ENCODE results near the gene MET. TPM values are rescaled to one million over a fixed set of nuclear protein-coding genes. Genes with fewer than 3 reads are reported as not detected.
"Not testable (repeated sequence)": the region's sequence is repeated elsewhere in the genome, so short reads cannot be mapped to it uniquely, and the experiment has no call there.

The MET gene
- total and polyA plus RNA-seq, 7 experiments from 2014 or later: 0.19 to 1.0 (median 0.73) TPM; not detected in 4

GRCh38 chr7:116812860-116813259 is 140.9 kb downstream of the MET start:
- no peak for ATAC-seq
- Histone ChIP-seq H3K9me3 (ENCODE audit: control insufficient read depth in 2 of 3, low read length in 3 of 3) (no peaks in the 10 kb centered on the region), H3K4me3 (ENCODE audit: low read length) (no peak overlapping the region), H3K36me3 (ENCODE audit: control insufficient read depth in 2 of 3, insufficient read depth in 3 of 3, low read length in 3 of 3) (no peaks in the 10 kb centered on the region), H3K27me3 (ENCODE audit: control insufficient read depth in 2 of 2, insufficient read depth in 2 of 2, low read length in 2 of 2) (no peaks in the 10 kb centered on the region), H3K27ac (ENCODE audit: low read depth, low read length) (no peak overlapping the region), H3K4me1 (ENCODE audit: control insufficient read depth in 2 of 2, insufficient read depth in 2 of 2, low read length in 2 of 2) (no peaks in the 10 kb centered on the region)
- ChIA-PET CTCF (interaction anchor here (0.6 kb wide), 1 partner anchor 226 kb away, joined by 3 read pairs; no protein-coding TSS in a partner anchor), POLR2A (no interaction called here)
- no peak overlapping the region for H3K27ac Mint-ChIP-seq
- no peaks in the 10 kb centered on the region for H3K9me3 Mint-ChIP-seq
- peaks cover 4 to 22% (median 6%) of the 10 kb centered on the region in 5 donors for H3K27me3 Mint-ChIP-seq
- intact Hi-C loops (cut with micrococcal nuclease): no loop called here
- H3K36me3 Mint-ChIP-seq: no peaks in the 10 kb centered on the region
- DNase-seq: no peak
- no peaks in the 10 kb centered on the region for H3K4me1 Mint-ChIP-seq
- H3K4me3 Mint-ChIP-seq: no peak overlapping the region

DNA sequence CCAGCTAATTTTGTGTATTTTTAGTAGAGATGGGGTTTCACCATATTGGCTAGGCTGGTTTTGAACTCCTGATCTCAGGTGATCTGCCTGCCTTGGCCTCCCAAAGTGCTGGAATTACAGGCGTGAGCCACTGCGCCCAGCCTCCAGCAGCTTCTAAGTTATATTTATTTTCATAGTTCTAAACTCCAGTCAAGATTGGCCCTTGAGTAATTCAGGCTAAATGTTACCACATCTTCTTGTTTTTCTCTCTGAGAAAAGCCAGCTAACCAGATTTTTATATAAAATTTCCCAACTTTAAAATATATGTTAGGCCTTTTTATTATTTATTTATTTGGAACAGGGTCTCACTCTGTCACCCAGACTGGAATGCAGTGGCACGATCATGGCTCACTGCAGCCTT is 141.4 kb downstream of the MET start:
- ATAC-seq; H3K9me3 Mint-ChIP-seq; H3K27ac ChIP-seq (ENCODE audit: low read depth, low read length); intact Hi-C loops (cut with micrococcal nuclease); H3K9me3 ChIP-seq (ENCODE audit: control insufficient read depth in 2 of 3, low read length in 3 of 3); H3K36me3 Mint-ChIP-seq; H3K27ac Mint-ChIP-seq; H3K4me3 Mint-ChIP-seq; H3K27me3 ChIP-seq (ENCODE audit: control insufficient read depth in 2 of 2, insufficient read depth in 2 of 2, low read length in 2 of 2); POLR2A ChIA-PET; H3K4me3 ChIP-seq (ENCODE audit: low read length); H3K4me1 Mint-ChIP-seq; H3K4me1 ChIP-seq (ENCODE audit: control insufficient read depth in 2 of 2, insufficient read depth in 2 of 2, low read length in 2 of 2); H3K36me3 ChIP-seq (ENCODE audit: control insufficient read depth in 2 of 3, insufficient read depth in 3 of 3, low read length in 3 of 3); DNase-seq: not testable (repeated sequence)
- CTCF ChIA-PET: interaction anchor here (0.6 kb wide), 1 partner anchor 225 kb away, joined by 3 read pairs; no protein-coding TSS in a partner anchor
- H3K27me3 Mint-ChIP-seq: peaks cover 4 to 22% (median 5%) of the 10 kb centered on the region in 5 donors

- no peak overlapping the region for H3K27ac Mint-ChIP-seq
- no peaks in the 10 kb centered on the region for H3K9me3 ChIP-seq (ENCODE audit: control insufficient read depth in 2 of 3, low read length in 3 of 3)
- no peak overlapping the region for H3K4me3 Mint-ChIP-seq
- ChIA-PET CTCF (interaction anchor here (0.9 kb wide), 1 partner anchor 641 kb away, joined by 3 read pairs; no protein-coding TSS in a partner anchor), POLR2A (no interaction called here)
- peaks cover 0 to 2% (median 0%) of the 10 kb centered on the region in 7 donors for H3K4me1 Mint-ChIP-seq
- DNase-seq (no peak), ATAC-seq (no peak)
- H3K4me3 ChIP-seq (ENCODE audit: low read length): no peak overlapping the region
- peaks cover 0 to 3% (median 0%) of the 10 kb centered on the region in 5 donors for H3K36me3 Mint-ChIP-seq
- intact Hi-C loops (cut with micrococcal nuclease): no loop called here
- no peak overlapping the region for H3K27ac ChIP-seq (ENCODE audit: low read depth, low read length)
- H3K27me3 Mint-ChIP-seq: peaks cover 4 to 32% (median 5%) of the 10 kb centered on the region in 5 donors
- H3K9me3 Mint-ChIP-seq: peaks cover 0 to 4% (median 0%) of the 10 kb centered on the region in 11 donors
- no peaks in the 10 kb centered on the region for H3K4me1 ChIP-seq (ENCODE audit: control insufficient read depth in 2 of 2, insufficient read depth in 2 of 2, low read length in 2 of 2)
- no peaks in the 10 kb centered on the region for H3K36me3 ChIP-seq (ENCODE audit: control insufficient read depth in 2 of 3, insufficient read depth in 3 of 3, low read length in 3 of 3)
- H3K27me3 ChIP-seq (ENCODE audit: control insufficient read depth in 2 of 2, insufficient read depth in 2 of 2, low read length in 2 of 2): no peaks in the 10 kb centered on the region
Observed at GRCh38 chr7:116815041-116815440, 143.0 kb downstream of the MET start.

DNA sequence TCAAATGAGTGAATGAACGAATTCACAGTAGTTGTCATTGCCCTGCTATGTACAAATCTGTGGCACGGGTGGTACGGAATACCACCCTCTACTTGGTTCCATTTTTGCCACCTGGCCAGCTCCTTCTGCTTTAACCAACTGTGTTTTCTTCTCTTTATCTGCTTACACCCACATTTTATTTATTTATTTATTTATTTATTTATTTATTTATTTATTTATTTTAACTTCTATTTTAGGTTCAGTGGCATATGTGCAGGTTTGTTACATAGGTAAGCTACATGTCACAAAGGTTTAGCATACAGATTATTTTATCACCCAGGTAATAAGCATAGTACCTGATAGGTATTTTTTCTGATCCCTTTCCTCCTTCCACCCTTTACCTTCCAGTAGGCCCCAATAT is 148.2 kb downstream of the MET start:
- no peak overlapping the region for H3K4me3 Mint-ChIP-seq
- no peak overlapping the region for H3K4me3 ChIP-seq (ENCODE audit: low read length)
- no peaks in the 10 kb centered on the region for H3K36me3 ChIP-seq (ENCODE audit: control insufficient read depth in 2 of 3, insufficient read depth in 3 of 3, low read length in 3 of 3)
- intact Hi-C loops (cut with micrococcal nuclease): no loop called here
- peaks cover 0 to 2% (median 0%) of the 10 kb centered on the region in 7 donors for H3K4me1 Mint-ChIP-seq
- H3K27me3 Mint-ChIP-seq: peaks cover 4 to 41% (median 16%) of the 10 kb centered on the region in 5 donors
- H3K27ac Mint-ChIP-seq: no peak overlapping the region
- DNase-seq (no peak), ATAC-seq (no peak)
- H3K36me3 Mint-ChIP-seq: peaks cover 0 to 3% (median 0%) of the 10 kb centered on the region in 5 donors
- CTCF ChIA-PET: no interaction called here
- no peaks in the 10 kb centered on the region for H3K4me1 ChIP-seq (ENCODE audit: control insufficient read depth in 2 of 2, insufficient read depth in 2 of 2, low read length in 2 of 2)
- POLR2A ChIA-PET: no interaction called here
- H3K9me3 Mint-ChIP-seq: peaks cover 0 to 8% (median under 1%) of the 10 kb centered on the region in 11 donors
- no peak overlapping the region for H3K27ac ChIP-seq (ENCODE audit: low read depth, low read length)
- H3K9me3 ChIP-seq (ENCODE audit: control insufficient read depth in 2 of 3, low read length in 3 of 3): no peaks in the 10 kb centered on the region
- no peaks in the 10 kb centered on the region for H3K27me3 ChIP-seq (ENCODE audit: control insufficient read depth in 2 of 2, insufficient read depth in 2 of 2, low read length in 2 of 2)

- CTCF ChIA-PET; H3K27ac ChIP-seq (ENCODE audit: low read depth, low read length); H3K4me1 ChIP-seq (ENCODE audit: control insufficient read depth in 2 of 2, insufficient read depth in 2 of 2, low read length in 2 of 2); H3K9me3 ChIP-seq (ENCODE audit: control insufficient read depth in 2 of 3, low read length in 3 of 3); H3K27me3 ChIP-seq (ENCODE audit: control insufficient read depth in 2 of 2, insufficient read depth in 2 of 2, low read length in 2 of 2); H3K36me3 ChIP-seq (ENCODE audit: control insufficient read depth in 2 of 3, insufficient read depth in 3 of 3, low read length in 3 of 3); H3K4me3 ChIP-seq (ENCODE audit: low read length); intact Hi-C loops (cut with micrococcal nuclease); H3K4me1 Mint-ChIP-seq; POLR2A ChIA-PET; H3K4me3 Mint-ChIP-seq; H3K27ac Mint-ChIP-seq; ATAC-seq; H3K36me3 Mint-ChIP-seq; DNase-seq: not testable (repeated sequence)
- peaks cover 7 to 47% (median 28%) of the 10 kb centered on the region in 5 donors for H3K27me3 Mint-ChIP-seq
- H3K9me3 Mint-ChIP-seq: peaks cover 0 to 12% (median 4%) of the 10 kb centered on the region in 11 donors
Observed at GRCh38 chr7:116821647-116822046, 149.7 kb downstream of the MET start.

- Histone ChIP-seq H3K4me3 (ENCODE audit: low read length) (no peak overlapping the region), H3K27me3 (ENCODE audit: control insufficient read depth in 2 of 2, insufficient read depth in 2 of 2, low read length in 2 of 2) (no peaks in the 10 kb centered on the region), H3K4me1 (ENCODE audit: control insufficient read depth in 2 of 2, insufficient read depth in 2 of 2, low read length in 2 of 2) (no peaks in the 10 kb centered on the region), H3K27ac (ENCODE audit: low read depth, low read length) (no peak overlapping the region), H3K36me3 (ENCODE audit: control insufficient read depth in 2 of 3, insufficient read depth in 3 of 3, low read length in 3 of 3) (no peaks in the 10 kb centered on the region), H3K9me3 (ENCODE audit: control insufficient read depth in 2 of 3, low read length in 3 of 3) (no peaks in the 10 kb centered on the region)
- DNase-seq: no peak
- no peak overlapping the region for H3K4me3 Mint-ChIP-seq
- ChIA-PET POLR2A (no interaction called here), CTCF (no interaction called here)
- H3K27me3 Mint-ChIP-seq: peaks cover 7 to 40% (median 33%) of the 10 kb centered on the region in 5 donors
- peaks cover 0 to 12% (median 3%) of the 10 kb centered on the region in 11 donors for H3K9me3 Mint-ChIP-seq
- H3K27ac Mint-ChIP-seq: no peak overlapping the region
- ATAC-seq: no peak
- intact Hi-C loops (cut with micrococcal nuclease): no loop called here
- peaks cover 0 to 2% (median 0%) of the 10 kb centered on the region in 7 donors for H3K4me1 Mint-ChIP-seq
- H3K36me3 Mint-ChIP-seq: peaks cover 0 to 3% (median 0%) of the 10 kb centered on the region in 5 donors
Observed at GRCh38 chr7:116824449-116824848, 152.5 kb downstream of the MET start.

DNA sequence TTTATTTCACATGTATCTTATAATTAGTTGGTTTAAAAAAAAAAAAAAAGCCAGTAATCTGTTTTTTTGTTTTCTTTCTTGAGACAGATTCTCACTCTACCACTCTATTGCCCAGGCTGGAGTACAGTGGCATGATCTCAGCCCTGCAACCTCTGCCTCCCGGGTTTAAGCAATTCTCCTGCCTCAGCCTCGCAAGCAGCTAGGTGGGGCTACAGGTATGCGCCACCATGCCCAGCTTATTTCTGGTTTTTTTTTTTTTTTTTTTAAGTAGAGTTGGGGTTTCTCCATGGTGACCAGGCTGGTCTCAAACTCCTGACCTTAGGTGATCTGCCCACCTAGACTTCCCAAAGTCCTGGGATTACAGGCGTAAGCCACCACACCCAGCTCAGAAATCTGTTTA is 156.3 kb downstream of the MET start:
- no peak overlapping the region for H3K27ac Mint-ChIP-seq
- H3K9me3 ChIP-seq (ENCODE audit: control insufficient read depth in 2 of 3, low read length in 3 of 3): no peaks in the 10 kb centered on the region
- CTCF ChIA-PET: interaction anchor here (0.6 kb wide), 1 partner anchor 259 kb away, joined by 3 read pairs; no protein-coding TSS in a partner anchor
- H3K36me3 Mint-ChIP-seq: no peaks in the 10 kb centered on the region
- no peaks in the 10 kb centered on the region for H3K4me1 Mint-ChIP-seq
- no peak overlapping the region for H3K4me3 Mint-ChIP-seq
- H3K27ac ChIP-seq (ENCODE audit: low read depth, low read length): no peak overlapping the region
- H3K27me3 ChIP-seq (ENCODE audit: control insufficient read depth in 2 of 2, insufficient read depth in 2 of 2, low read length in 2 of 2): no peaks in the 10 kb centered on the region
- peaks cover 0 to 12% (median 3%) of the 10 kb centered on the region in 11 donors for H3K9me3 Mint-ChIP-seq
- intact Hi-C loops (cut with micrococcal nuclease): no loop called here
- no peaks in the 10 kb centered on the region for H3K4me1 ChIP-seq (ENCODE audit: control insufficient read depth in 2 of 2, insufficient read depth in 2 of 2, low read length in 2 of 2)
- peaks cover 11 to 35% (median 30%) of the 10 kb centered on the region in 5 donors for H3K27me3 Mint-ChIP-seq
- no peaks in the 10 kb centered on the region for H3K36me3 ChIP-seq (ENCODE audit: control insufficient read depth in 2 of 3, insufficient read depth in 3 of 3, low read length in 3 of 3)
- no peak for DNase-seq
- H3K4me3 ChIP-seq (ENCODE audit: low read length): no peak overlapping the region
- POLR2A ChIA-PET: interaction anchor here (0.5 kb wide), 1 partner anchor 215 kb away, joined by 3 read pairs; no protein-coding TSS in a partner anchor
- no peak for ATAC-seq

Measured in naive thymus-derived CD4-positive, alpha-beta T cell (primary cell).